Measurements from ENCODE around the gene C19orf12. TPM values are rescaled to one million over a fixed set of nuclear protein-coding genes. Genes with fewer than 3 reads are reported as not detected.
A peak's percentile ranks its signal among the peaks of the same experiment; 100 is the strongest.

Gene C19orf12
- total and polyA plus RNA-seq, 2 of the 13 experiments (the other 11 are each of a cell fraction or from before 2014, with no cell fraction given): 17.7 to 34.4 TPM

- no peak for TF ChIP-seq DPF2 (CRISPR knock-in tag; IDR thresholded peaks at IDR 0.05; ENCODE audit: borderline replicate concordance, low read depth)
- peak; percentile 14; the same call in 1 of the 2 replicates for TF ChIP-seq AHDC1 (CRISPR knock-in tag; IDR thresholded peaks at IDR 0.05; ENCODE audit: borderline replicate concordance)
- TF ChIP-seq SETDB1 (CRISPR knock-in tag; IDR thresholded peaks at IDR 0.05; ENCODE audit: borderline replicate concordance): no peak
- TF ChIP-seq ZEB1 (IDR thresholded peaks at IDR 0.05; ENCODE audit: insufficient replicate concordance, low read depth): no peak
- 0 out of 2 replicates have a peak, but pooled peaks have one; percentile 7 for TF ChIP-seq KLF15 (CRISPR knock-in tag; IDR thresholded peaks at IDR 0.05; ENCODE audit: borderline replicate concordance)
- TF ChIP-seq EED (CRISPR knock-in tag; IDR thresholded peaks at IDR 0.05): 0 out of 2 replicates have a peak, but pooled peaks have one; percentile 31
- TF ChIP-seq CENPBD1 (CRISPR knock-in tag; IDR thresholded peaks at IDR 0.05; ENCODE audit: borderline replicate concordance, low read depth): no peak
- no peak for TF ChIP-seq SP4 (CRISPR knock-in tag; IDR thresholded peaks at IDR 0.05)
- TF ChIP-seq SMYD3 (CRISPR knock-in tag; IDR thresholded peaks at IDR 0.05): no peak
- TF ChIP-seq NRL (CRISPR knock-in tag; IDR thresholded peaks at IDR 0.05; ENCODE audit: borderline replicate concordance): no peak
- TF ChIP-seq ZNF326 (CRISPR knock-in tag; IDR thresholded peaks at IDR 0.05; ENCODE audit: borderline replicate concordance): no peak
- TF ChIP-seq MIXL1 (CRISPR knock-in tag; IDR thresholded peaks at IDR 0.05): no peak
- 0 out of 2 replicates have a peak, but pooled peaks have one; percentile 33 for TF ChIP-seq ATF6 (CRISPR knock-in tag; conservative IDR thresholded peaks at IDR 0.05)
- TF ChIP-seq ZBTB44 (CRISPR knock-in tag; IDR thresholded peaks at IDR 0.05): no peak
- peak; percentile 6; the same call in 1 of the 2 replicates for TF ChIP-seq ESRRA (CRISPR knock-in tag; IDR thresholded peaks at IDR 0.05; ENCODE audit: low read depth)
- TF ChIP-seq ARNTL (CRISPR knock-in tag; IDR thresholded peaks at IDR 0.05): no peak
- TF ChIP-seq ZNF605 (CRISPR knock-in tag; IDR thresholded peaks at IDR 0.05): peak; percentile 51; the same call in 1 of the 2 replicates
Measured at GRCh38 chr19:29715701-29716581, 880 bp upstream of the C19orf12 start (continued).
